CD4-positive, CD25-positive, alpha-beta regulatory T cell (primary cell): Measurements from ENCODE around the gene CLTCL1. TPM values are rescaled to one million over a fixed set of nuclear protein-coding genes. Genes with fewer than 3 reads are reported as not detected.

Experiments used
- ATAC-seq, 2 donors: fragments of 150-1000 bp; cut with Tn5 transposase; one replicate each; pipeline ENCODE4 v1.10.0; 2021; ENCODE audit warnings: low read depth in 2 of 2, moderate number of reproducible peaks in 2 of 2, moderate library complexity in 1 of 2
- DNase-seq, 3 donors: peaks; one replicate each; pipeline versions ENCODE4 v3.0.0 to v3.0.0-alpha.2; 2012 to 2022; ENCODE audit warnings: mixed read lengths in 1 of 3
- H3K27ac ChIP-seq: one replicate; pipeline ENCODE4 v1.7.0; 2013; ENCODE audit warnings: mild to moderate bottlenecking, low read length; ENCODE audit not compliant: insufficient read depth, poor library complexity, severe bottlenecking
- H3K27me3 ChIP-seq: one replicate; pipeline ENCODE4 v1.7.0; 2013; ENCODE audit warnings: low read length; ENCODE audit not compliant: control insufficient read depth, insufficient read depth
- H3K36me3 ChIP-seq: one replicate; pipeline ENCODE4 v1.7.0; 2013; ENCODE audit warnings: mild to moderate bottlenecking, low read length, moderate library complexity; ENCODE audit not compliant: control insufficient read depth, insufficient read depth
- H3K4me1 ChIP-seq: 2 replicates; pipeline ENCODE4 v1.7.0; 2013; ENCODE audit warnings: mild to moderate bottlenecking, low read length; ENCODE audit not compliant: insufficient read depth, control insufficient read depth, poor library complexity, severe bottlenecking
- H3K4me3 ChIP-seq: one replicate; pipeline ENCODE4 v1.7.0; 2013; ENCODE audit warnings: low read depth, mild to moderate bottlenecking, low read length, moderate library complexity
- H3K9me3 ChIP-seq, 2 experiments: 1 replicate in 1 of 2; 2 replicates in 1 of 2; pipeline ENCODE4 v1.7.0; 2013; ENCODE audit warnings: low read length in 2 of 2, mild to moderate bottlenecking in 1 of 2, moderate library complexity in 1 of 2; ENCODE audit not compliant: control insufficient read depth in 2 of 2
- H3K27ac Mint-ChIP-seq, 3 donors: one replicate each; pipeline ENCODE4 v1.8.0; 2020 to 2022; ENCODE audit warnings: mild to moderate bottlenecking in 3 of 3, mixed read lengths in 3 of 3, moderate library complexity in 2 of 3
- H3K27me3 Mint-ChIP-seq: one replicate; pipeline ENCODE4 v1.8.0; 2022; ENCODE audit warnings: mild to moderate bottlenecking, mixed read lengths
- H3K36me3 Mint-ChIP-seq: one replicate; pipeline ENCODE4 v1.8.0; 2020; ENCODE audit warnings: mixed read lengths
- H3K4me1 Mint-ChIP-seq, 4 donors: one replicate each; pipeline ENCODE4 v1.8.0; 2020 to 2022; ENCODE audit warnings: mixed read lengths in 4 of 4, mild to moderate bottlenecking in 1 of 4
- H3K4me3 Mint-ChIP-seq, 4 donors: one replicate each; pipeline ENCODE4 v1.8.0; 2020 to 2022; ENCODE audit warnings: mild to moderate bottlenecking in 4 of 4, mixed read lengths in 4 of 4, moderate library complexity in 3 of 4
- H3K9me3 Mint-ChIP-seq, 7 donors: one replicate each; pipeline ENCODE4 v1.8.0; 2020 to 2022; ENCODE audit warnings: mixed read lengths in 7 of 7, mild to moderate bottlenecking in 3 of 7, moderate library complexity in 2 of 7
- polyA plus RNA-seq, 4 donors: library from polyadenylated mRNA; unstranded; fragments of 300-500 nt; fragmentation: Illumina TruSeq; gene quantifications; one replicate each; pipeline ENCODE4 v1.2.3, GENCODE V29; 2021
- total RNA-seq: library from RNA; stranded (reverse); gene quantifications from one replicate; pipeline ENCODE4 v1.2.3, GENCODE V29; 2022

The CLTCL1 gene
- total and polyA plus RNA-seq, 5 donors from 2014 or later, result 0.20 to 0.55 (median 0.34) TPM

DNA sequence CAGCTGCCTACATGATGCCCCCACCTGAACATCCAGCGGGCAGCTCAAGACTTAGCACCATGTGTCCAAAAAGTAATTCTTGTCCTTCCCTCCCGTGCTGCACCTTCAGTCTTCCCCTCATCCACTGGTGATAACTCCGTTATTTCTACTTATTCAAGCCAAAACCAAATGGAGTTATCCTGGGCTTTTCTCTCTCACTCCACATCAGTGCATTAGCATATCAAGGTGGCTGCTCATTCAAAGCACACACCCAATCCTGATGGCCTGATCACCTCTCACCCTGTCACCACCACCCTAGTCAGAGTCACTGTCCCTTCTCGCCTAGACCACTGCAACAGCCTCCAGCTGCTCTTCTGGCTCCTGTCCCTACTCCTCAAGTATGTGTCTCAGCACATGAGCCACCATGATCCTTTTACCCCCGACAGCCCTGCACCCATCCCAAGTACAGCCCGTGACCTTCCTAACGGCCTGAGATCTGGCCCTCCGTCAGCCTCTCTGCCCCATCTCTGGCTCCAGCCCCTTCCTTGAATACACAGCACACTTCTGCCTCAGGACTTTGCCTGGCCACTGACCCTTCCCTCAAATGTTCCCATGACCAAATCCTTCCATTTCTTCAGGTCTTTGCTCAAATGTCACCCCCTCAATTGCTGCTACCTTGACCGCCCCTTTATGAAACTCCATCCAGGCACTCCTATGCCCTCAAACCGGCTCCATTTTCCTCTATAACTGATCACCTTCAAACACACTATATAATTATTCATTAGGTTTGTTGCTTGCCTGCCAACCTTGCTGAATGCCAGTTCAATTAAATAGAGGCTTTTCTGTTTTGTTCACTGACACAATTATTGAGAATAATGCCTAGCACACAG is 93.3 kb downstream of the CLTCL1 start:
- no peaks in the 10 kb centered on the region for H3K27me3 ChIP-seq
- no peak overlapping the region for H3K4me3 ChIP-seq
- Mint-ChIP-seq H3K4me3 (no peak overlapping the region), H3K4me1 (peaks cover 0 to 29% (median 22%) of the 10 kb centered on the region in 4 donors), H3K36me3 (no peaks in the 10 kb centered on the region), H3K9me3 (peaks cover 0 to 4% (median 0%) of the 10 kb centered on the region in 7 donors), H3K27me3 (peaks cover 16% of the 10 kb centered on the region), H3K27ac (peak overlapping the region in 2 of 3 donors; percentile 39 to 64)
- H3K9me3 ChIP-seq, result no peaks in the 10 kb centered on the region
- H3K27ac ChIP-seq, result no peak overlapping the region
- DNase-seq (no peak), ATAC-seq (no peak)
- peaks cover 12% of the 10 kb centered on the region for H3K4me1 ChIP-seq
- no peaks in the 10 kb centered on the region for H3K36me3 ChIP-seq

- Histone ChIP-seq H3K4me3 (no peak overlapping the region), H3K4me1 (peaks cover 12% of the 10 kb centered on the region), H3K27ac (no peak overlapping the region), H3K36me3 (no peaks in the 10 kb centered on the region), H3K27me3 (no peaks in the 10 kb centered on the region), H3K9me3 (no peaks in the 10 kb centered on the region)
- Mint-ChIP-seq H3K4me1 (peaks cover 0 to 29% (median 21%) of the 10 kb centered on the region in 4 donors), H3K27ac (peak overlapping the region in 2 of 3 donors; percentile 43 to 64), H3K9me3 (peaks cover 0 to 4% (median 0%) of the 10 kb centered on the region in 7 donors), H3K27me3 (peaks cover 16% of the 10 kb centered on the region), H3K36me3 (no peaks in the 10 kb centered on the region), H3K4me3 (peak overlapping the region in 2 of 4 donors; percentile 48 to 68)
- no peak for ATAC-seq
- no peak for DNase-seq
These were observed 94.5 kb downstream of the CLTCL1 start for GRCh38 chr22:19196841-19197612.

DNA sequence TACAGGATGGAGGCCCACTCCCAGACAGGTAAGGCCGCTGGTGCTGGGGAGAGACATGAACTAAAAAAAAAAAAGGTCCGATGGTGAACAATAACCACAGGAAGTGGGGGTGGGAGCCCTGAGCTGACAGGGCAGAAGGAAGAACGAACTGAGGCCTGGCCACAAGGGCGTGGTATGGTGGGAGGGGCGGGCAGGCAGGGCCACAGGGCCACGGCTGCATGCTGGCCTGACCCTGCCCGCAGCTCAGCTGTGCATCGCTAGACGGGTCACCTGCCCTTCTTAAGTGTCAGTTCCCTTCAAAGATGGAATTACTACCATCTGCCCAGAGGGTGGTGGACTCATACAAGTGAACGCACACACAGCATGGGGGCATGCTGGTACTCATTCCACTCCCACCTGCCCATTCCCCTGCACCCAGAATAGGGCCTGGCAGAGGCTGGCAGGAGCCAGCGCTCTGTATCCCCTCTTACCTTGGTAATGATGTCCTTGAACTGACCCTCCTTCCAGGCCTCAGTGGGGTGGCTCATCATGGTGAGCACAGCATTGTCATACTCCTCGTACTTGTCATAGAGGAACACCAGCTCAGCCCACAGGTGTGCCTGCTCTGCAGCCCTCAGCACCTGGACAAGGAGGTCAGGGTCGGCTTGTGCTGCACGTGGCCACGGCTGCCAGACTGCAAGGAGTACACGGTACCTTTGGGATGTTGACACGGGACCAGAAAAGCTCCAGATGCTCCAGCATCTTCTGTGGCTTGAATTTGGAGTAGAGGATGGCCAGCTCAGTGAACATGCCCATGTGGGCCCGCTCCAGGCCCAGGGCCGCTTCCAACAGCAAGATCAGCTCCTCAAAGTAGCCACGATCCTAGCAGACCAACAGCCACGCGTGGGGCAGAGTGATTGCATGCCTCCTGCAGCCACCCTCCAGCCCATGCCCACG is 95.5 kb downstream of the CLTCL1 start:
- Mint-ChIP-seq H3K27ac (peak overlapping the region in 2 of 3 donors; percentile 10 to 92), H3K9me3 (peaks cover 0 to 4% (median 0%) of the 10 kb centered on the region in 7 donors), H3K4me3 (peak overlapping the region in 3 of 4 donors; percentile 41 to 78 (median 54)), H3K27me3 (peaks cover 22% of the 10 kb centered on the region), H3K36me3 (no peaks in the 10 kb centered on the region), H3K4me1 (peaks cover 0 to 29% (median 21%) of the 10 kb centered on the region in 4 donors)
- Histone ChIP-seq H3K36me3 (no peaks in the 10 kb centered on the region), H3K27ac (no peak overlapping the region), H3K27me3 (no peaks in the 10 kb centered on the region), H3K9me3 (no peaks in the 10 kb centered on the region), H3K4me1 (peaks cover 12% of the 10 kb centered on the region), H3K4me3 (no peak overlapping the region)
- DNase-seq (peak in 1 of 3 donors; percentile 72), ATAC-seq (peak; percentile 48 to 53)

DNA sequence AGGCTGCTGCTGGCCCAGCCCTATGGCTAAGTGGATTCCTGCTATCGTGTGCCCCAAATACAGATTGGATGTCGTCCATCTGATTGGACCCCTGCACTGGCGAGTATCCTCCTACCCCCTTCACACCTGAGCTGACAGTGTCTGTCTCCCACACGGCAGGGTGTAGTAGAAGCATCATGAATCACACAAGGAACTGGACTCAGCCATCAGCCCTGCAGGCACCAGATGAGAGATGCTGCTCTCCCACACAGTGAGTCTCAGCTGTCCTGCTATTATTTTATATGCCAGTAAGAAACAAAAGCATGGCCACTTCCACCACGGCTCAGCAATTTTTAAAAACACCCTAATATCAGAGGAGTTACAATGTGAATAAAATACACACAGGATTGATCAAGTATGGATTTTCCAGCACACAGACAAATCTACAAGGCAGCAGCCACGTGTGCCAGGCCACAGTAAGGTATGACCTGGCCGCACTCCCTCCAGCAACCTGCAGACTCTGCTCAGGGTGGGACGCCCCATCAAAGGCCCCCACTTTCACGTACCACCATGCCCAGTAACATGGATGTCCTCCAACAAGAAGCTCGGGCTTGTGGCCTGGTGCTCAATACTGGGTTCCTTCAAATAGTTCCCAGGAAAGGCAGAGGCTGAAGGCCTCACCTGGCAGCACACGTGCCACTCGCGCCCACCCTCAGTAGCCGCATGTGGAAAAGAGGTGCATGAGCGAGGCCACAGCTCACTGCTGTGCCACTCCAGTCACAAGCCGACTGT is 96.6 kb downstream of the CLTCL1 start:
- no peaks in the 10 kb centered on the region for H3K9me3 ChIP-seq
- ATAC-seq, result peak in 1 of 2 donors; percentile 7
- H3K9me3 Mint-ChIP-seq, result peaks cover 0 to 4% (median 0%) of the 10 kb centered on the region in 7 donors
- H3K27ac Mint-ChIP-seq, result peak overlapping the region in 1 of 3 donors; percentile 92
- H3K27ac ChIP-seq, result no peak overlapping the region
- H3K36me3 ChIP-seq, result no peaks in the 10 kb centered on the region
- H3K27me3 Mint-ChIP-seq, result peaks cover 25% of the 10 kb centered on the region
- H3K4me1 Mint-ChIP-seq, result peaks cover 0 to 29% (median 21%) of the 10 kb centered on the region in 4 donors
- peaks cover 12% of the 10 kb centered on the region for H3K4me1 ChIP-seq
- no peaks in the 10 kb centered on the region for H3K27me3 ChIP-seq
- DNase-seq, result no peak
- peak overlapping the region in 1 of 4 donors; percentile 63 for H3K4me3 Mint-ChIP-seq
- no peak overlapping the region for H3K4me3 ChIP-seq
- no peaks in the 10 kb centered on the region for H3K36me3 Mint-ChIP-seq

DNA sequence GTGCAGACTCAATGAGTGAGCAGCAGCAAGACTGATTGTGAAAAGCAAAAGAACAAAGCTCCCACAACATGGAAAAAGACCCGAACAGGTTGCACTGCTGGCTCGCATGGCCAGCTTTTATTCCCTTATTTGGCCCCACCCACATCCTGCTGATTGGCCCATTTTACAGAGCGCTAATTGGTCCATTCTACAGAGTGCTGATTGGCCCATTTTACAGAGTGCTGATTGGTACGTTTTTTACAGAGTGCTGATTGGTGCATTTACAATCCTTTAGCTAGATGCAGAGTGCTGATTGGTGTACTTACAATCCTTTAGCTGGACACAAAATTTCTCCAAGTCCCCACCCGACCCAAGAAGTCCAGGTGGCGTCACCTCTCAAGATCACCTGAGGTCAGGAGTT is 97.6 kb downstream of the CLTCL1 start:
- no peak overlapping the region for H3K27ac ChIP-seq
- H3K4me3 Mint-ChIP-seq, result no peak overlapping the region
- H3K36me3 Mint-ChIP-seq, result no peaks in the 10 kb centered on the region
- ATAC-seq (no peak), DNase-seq (no peak)
- no peak overlapping the region for H3K4me3 ChIP-seq
- no peaks in the 10 kb centered on the region for H3K9me3 ChIP-seq
- no peaks in the 10 kb centered on the region for H3K27me3 ChIP-seq
- H3K4me1 ChIP-seq, result peaks cover 12% of the 10 kb centered on the region
- peaks cover 31% of the 10 kb centered on the region for H3K27me3 Mint-ChIP-seq
- peak overlapping the region in 1 of 3 donors; percentile 13 for H3K27ac Mint-ChIP-seq
- no peaks in the 10 kb centered on the region for H3K36me3 ChIP-seq
- peaks cover 0 to 29% (median 21%) of the 10 kb centered on the region in 4 donors for H3K4me1 Mint-ChIP-seq
- peaks cover 0 to 2% (median 0%) of the 10 kb centered on the region in 7 donors for H3K9me3 Mint-ChIP-seq

DNA sequence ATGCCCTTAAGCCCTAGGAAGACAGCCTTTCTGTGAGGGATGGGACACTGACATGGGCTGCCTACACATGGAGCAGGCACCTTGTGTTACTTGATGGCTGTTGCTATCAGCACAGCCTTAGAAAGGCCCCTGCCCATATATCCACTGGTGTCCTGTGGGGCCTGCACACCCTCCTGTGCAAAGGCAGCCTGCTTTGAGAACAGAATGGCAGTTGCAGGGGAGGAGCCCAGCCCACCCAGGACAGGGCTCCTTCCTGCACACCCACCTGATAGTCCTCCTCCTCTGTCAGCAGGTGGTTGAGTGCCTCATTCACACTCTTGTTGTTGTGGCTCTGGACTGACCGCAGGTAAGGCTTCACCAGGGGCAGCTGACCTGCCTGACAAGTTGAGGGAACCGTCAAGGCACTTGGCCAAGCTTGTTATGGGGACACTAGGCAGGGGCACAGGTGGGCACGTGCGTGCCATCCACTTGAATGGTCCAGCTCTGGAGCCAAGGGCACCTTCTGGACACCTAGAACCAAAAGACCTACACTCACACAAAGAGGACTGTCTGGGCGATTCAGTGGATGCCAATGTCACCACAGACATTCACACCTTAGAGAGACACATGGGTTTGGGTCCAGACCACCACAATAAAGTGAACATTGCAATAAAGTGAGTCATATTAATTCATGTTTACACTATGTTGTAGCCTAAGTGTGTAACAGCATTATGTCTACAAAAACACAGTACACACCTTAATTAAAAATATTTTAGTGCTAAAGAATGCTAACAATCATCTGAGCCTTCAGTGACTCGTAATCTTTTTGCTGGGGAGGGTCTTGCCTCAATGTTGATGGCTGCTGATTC is 103.6 kb downstream of the CLTCL1 start:
- H3K9me3 Mint-ChIP-seq, result peaks cover 0 to 1% (median 0%) of the 10 kb centered on the region in 7 donors
- DNase-seq (no peak), ATAC-seq (no peak)
- no peak overlapping the region for H3K4me3 ChIP-seq
- peaks cover 16% of the 10 kb centered on the region for H3K27me3 Mint-ChIP-seq
- no peak overlapping the region for H3K4me3 Mint-ChIP-seq
- H3K36me3 Mint-ChIP-seq, result no peaks in the 10 kb centered on the region
- no peaks in the 10 kb centered on the region for H3K4me1 ChIP-seq
- H3K4me1 Mint-ChIP-seq, result no peaks in the 10 kb centered on the region
- H3K36me3 ChIP-seq, result no peaks in the 10 kb centered on the region
- H3K9me3 ChIP-seq, result no peaks in the 10 kb centered on the region
- no peak overlapping the region for H3K27ac Mint-ChIP-seq
- no peaks in the 10 kb centered on the region for H3K27me3 ChIP-seq
- H3K27ac ChIP-seq, result no peak overlapping the region
